ENCODE results near the gene HOXA6. TPM values are rescaled to one million over a fixed set of nuclear protein-coding genes. Genes with fewer than 3 reads are reported as not detected.

Gene HOXA6
- total RNA-seq = 5.6 TPM
- polyA plus RNA-seq (ENCODE audit: insufficient read depth in 1 of 8, insufficient read length in 8 of 8, low replicate concordance in 1 of 8) = 10 to 100 TPM in 1 of 8 donors, 1 to 10 TPM in 7; 4.2 to 10.5 (median 6.2) TPM
- long read RNA-seq, donor 1 = 0 reads
- long read RNA-seq, donor 2 = 0 reads
- long read RNA-seq, donor 3, partial matches to known transcripts = 0 of 3 reads
- long read RNA-seq, donor 3, other reads (novel, unspliced or antisense) = 0 of 3 reads
- long read RNA-seq, donor 4, partial matches to known transcripts = 0 of 1 reads
- long read RNA-seq, donor 4, other reads (novel, unspliced or antisense) = 0 of 1 reads
- long read RNA-seq, donor 5 = 0 reads
- long read RNA-seq, donor 6, partial matches to known transcripts = 0 of 2 reads
- long read RNA-seq, donor 6, other reads (novel, unspliced or antisense) = 0 of 2 reads
- long read RNA-seq, donor 7 = 0 reads
- long read RNA-seq, donor 8, partial matches to known transcripts = 0 of 3 reads
- long read RNA-seq, donor 8, other reads (novel, unspliced or antisense) = 0 of 3 reads
- long read RNA-seq, donor 9, partial matches to known transcripts = 0 of 1 reads
- long read RNA-seq, donor 9, other reads (novel, unspliced or antisense) = 0 of 1 reads
- long read RNA-seq, donor 10, partial matches to known transcripts = 0 of 1 reads
- long read RNA-seq, donor 10, other reads (novel, unspliced or antisense) = 0 of 1 reads
- long read RNA-seq, donor 11 = 0 reads

DNA sequence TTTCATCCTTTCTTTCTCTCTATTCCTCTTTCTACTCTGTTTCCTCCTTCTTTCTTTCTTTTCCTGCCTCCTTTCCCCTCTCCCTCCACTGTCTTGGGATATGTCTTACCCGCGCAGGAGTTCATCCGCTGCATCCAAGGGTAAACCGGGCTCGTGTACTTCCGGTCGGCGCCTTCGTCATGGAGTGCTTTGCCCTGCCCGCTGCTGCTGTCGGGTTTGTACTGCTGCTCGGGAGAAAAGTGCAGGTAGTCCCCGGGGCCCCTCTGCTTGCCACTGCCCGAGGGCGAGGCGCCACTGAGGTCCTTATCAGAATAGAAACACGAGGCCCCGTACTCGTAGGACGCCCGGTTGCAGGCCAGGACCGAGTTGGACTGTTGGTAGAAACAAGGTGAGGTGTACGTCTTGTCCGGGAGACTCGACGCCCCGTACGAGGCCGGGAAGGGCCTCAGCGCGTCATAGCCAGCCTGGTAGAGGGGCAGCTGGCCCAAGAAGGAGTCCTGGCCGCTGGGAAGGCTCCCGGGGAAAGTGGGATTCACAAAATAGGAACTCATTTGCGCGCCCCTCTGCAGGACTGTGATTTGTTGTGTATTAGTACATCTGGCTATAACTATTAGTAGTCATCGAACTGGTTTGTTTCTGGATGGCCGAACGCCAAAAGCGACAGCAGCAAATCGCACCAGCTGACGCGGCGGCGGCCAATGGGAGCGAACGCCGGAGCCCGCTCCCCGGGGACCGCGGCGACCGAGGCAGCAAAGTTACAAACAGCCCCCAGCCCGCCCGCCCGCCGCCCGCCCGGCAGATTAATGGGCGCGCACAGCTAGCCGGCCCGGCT lies at the start of gene HOXA6:
TSS of gene HOXA6 (minus strand) at position 576 of the 832 bp plus-strand sequence. CDS start at position 551, 25 bp downstream.
- Histone ChIP-seq H3K4me3 (ENCODE audit: low read length) (peak within 1 kb of the TSS; percentile 79), H3K4me1 (ENCODE audit: control insufficient read depth, insufficient read depth, low read length) (peaks cover 79% of the 10 kb centered on the region), H3K36me3 (ENCODE audit: control insufficient read depth, insufficient read depth, low read length) (peaks cover 28% of the 10 kb centered on the region), H3K9me3 (replicated peaks; ENCODE audit: control insufficient read depth, low read depth, low read length) (no peaks in the 10 kb centered on the region), H3K27ac (ENCODE audit: low read length) (peak within 1 kb of the TSS; percentile 94), H3K27me3 (ENCODE audit: control insufficient read depth, insufficient read depth, low read length) (peaks cover 52% of the 10 kb centered on the region)
- DNase-seq = peak; percentile 84
- 19% methylated on average over 63 of the region's 63 CpGs for WGBS (ENCODE audit: insufficient coverage)

DNA sequence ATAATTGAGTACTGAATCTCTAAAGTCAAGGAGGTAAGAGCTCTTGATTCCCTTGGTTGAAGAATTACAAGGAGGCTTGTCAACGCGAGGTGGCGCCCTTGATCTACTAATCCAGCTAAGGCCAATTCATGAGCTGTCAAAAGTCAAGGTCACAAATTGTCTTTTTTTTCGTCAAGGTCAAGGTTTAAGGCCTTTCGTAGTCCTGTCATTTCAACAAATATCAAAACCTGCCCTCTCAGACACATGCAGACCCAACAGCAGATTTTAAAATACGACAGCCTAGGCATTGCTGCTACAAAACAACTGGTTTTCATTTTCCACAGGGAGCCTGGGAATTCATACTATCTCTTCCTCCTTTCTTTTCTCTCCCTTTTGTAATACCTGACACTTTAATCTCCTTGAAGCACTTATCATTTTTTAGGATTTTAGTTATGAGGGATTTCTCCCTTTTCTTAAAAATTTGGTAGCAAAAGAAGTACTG lies 48.8 kb upstream of the HOXA6 start:
- Histone ChIP-seq H3K27me3 (ENCODE audit: control insufficient read depth, insufficient read depth, low read length) (peaks cover 71% of the 10 kb centered on the region), H3K4me3 (ENCODE audit: low read length) (no peak overlapping the region), H3K9me3 (replicated peaks; ENCODE audit: control insufficient read depth, low read depth, low read length) (no peaks in the 10 kb centered on the region), H3K27ac (ENCODE audit: low read length) (no peak overlapping the region), H3K4me1 (ENCODE audit: control insufficient read depth, insufficient read depth, low read length) (peaks cover 36% of the 10 kb centered on the region), H3K36me3 (ENCODE audit: control insufficient read depth, insufficient read depth, low read length) (no peaks in the 10 kb centered on the region)
- 2% methylated on average over 6 of the region's 6 CpGs for WGBS (ENCODE audit: insufficient coverage)
- DNase-seq = peak; percentile 87

- Histone ChIP-seq H3K9me3 (replicated peaks; ENCODE audit: control insufficient read depth, low read depth, low read length) (no peaks in the 10 kb centered on the region), H3K27me3 (ENCODE audit: control insufficient read depth, insufficient read depth, low read length) (peaks cover 72% of the 10 kb centered on the region), H3K36me3 (ENCODE audit: control insufficient read depth, insufficient read depth, low read length) (no peaks in the 10 kb centered on the region), H3K27ac (ENCODE audit: low read length) (no peak overlapping the region), H3K4me1 (ENCODE audit: control insufficient read depth, insufficient read depth, low read length) (peaks cover 39% of the 10 kb centered on the region), H3K4me3 (ENCODE audit: low read length) (no peak overlapping the region)
- no peak for DNase-seq
- no CpG with 5 or more reads among the region's 9 CpGs for WGBS (ENCODE audit: insufficient coverage)
These were observed 47.3 kb upstream of the HOXA6 start for GRCh38 chr7:27194686-27195379.

DNA sequence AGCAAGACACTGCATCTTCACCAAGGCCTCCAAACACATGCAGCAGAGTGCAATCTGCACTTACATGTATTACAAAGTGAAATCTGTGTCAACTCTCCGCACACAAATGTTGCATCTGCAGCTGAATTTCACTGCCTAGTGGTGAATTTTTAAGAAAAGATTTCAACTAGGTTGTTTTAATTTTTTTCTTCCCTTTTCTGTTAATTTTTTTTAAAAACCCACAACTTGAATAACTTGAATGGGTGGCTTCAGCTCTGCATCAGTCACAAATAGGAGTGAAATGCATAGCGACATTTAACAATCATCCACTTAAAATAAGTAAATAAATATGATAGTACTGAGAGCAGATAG lies 46.4 kb upstream of the HOXA6 start:
- no peaks in the 10 kb centered on the region for H3K36me3 ChIP-seq (ENCODE audit: control insufficient read depth, insufficient read depth, low read length)
- H3K9me3 ChIP-seq (replicated peaks; ENCODE audit: control insufficient read depth, low read depth, low read length) = no peaks in the 10 kb centered on the region
- peak overlapping the region; percentile 87 for H3K27ac ChIP-seq (ENCODE audit: low read length)
- no peak for DNase-seq
- peaks cover 76% of the 10 kb centered on the region for H3K27me3 ChIP-seq (ENCODE audit: control insufficient read depth, insufficient read depth, low read length)
- no CpG with 5 or more reads among the region's 2 CpGs for WGBS (ENCODE audit: insufficient coverage)
- H3K4me1 ChIP-seq (ENCODE audit: control insufficient read depth, insufficient read depth, low read length) = peaks cover 45% of the 10 kb centered on the region
- no peak overlapping the region for H3K4me3 ChIP-seq (ENCODE audit: low read length)

GRCh38 chr7:27193335-27194001 lies 45.9 kb upstream of the HOXA6 start:
- no peaks in the 10 kb centered on the region for H3K9me3 ChIP-seq (replicated peaks; ENCODE audit: control insufficient read depth, low read depth, low read length)
- peak; percentile 21 for DNase-seq
- H3K27me3 ChIP-seq (ENCODE audit: control insufficient read depth, insufficient read depth, low read length) = peaks cover 76% of the 10 kb centered on the region
- 46% methylated on average over 20 of the region's 29 CpGs for WGBS (ENCODE audit: insufficient coverage)
- peak overlapping the region; percentile 87 for H3K27ac ChIP-seq (ENCODE audit: low read length)
- H3K4me3 ChIP-seq (ENCODE audit: low read length) = peak overlapping the region; percentile 39
- H3K4me1 ChIP-seq (ENCODE audit: control insufficient read depth, insufficient read depth, low read length) = peaks cover 45% of the 10 kb centered on the region
- no peaks in the 10 kb centered on the region for H3K36me3 ChIP-seq (ENCODE audit: control insufficient read depth, insufficient read depth, low read length)

DNA sequence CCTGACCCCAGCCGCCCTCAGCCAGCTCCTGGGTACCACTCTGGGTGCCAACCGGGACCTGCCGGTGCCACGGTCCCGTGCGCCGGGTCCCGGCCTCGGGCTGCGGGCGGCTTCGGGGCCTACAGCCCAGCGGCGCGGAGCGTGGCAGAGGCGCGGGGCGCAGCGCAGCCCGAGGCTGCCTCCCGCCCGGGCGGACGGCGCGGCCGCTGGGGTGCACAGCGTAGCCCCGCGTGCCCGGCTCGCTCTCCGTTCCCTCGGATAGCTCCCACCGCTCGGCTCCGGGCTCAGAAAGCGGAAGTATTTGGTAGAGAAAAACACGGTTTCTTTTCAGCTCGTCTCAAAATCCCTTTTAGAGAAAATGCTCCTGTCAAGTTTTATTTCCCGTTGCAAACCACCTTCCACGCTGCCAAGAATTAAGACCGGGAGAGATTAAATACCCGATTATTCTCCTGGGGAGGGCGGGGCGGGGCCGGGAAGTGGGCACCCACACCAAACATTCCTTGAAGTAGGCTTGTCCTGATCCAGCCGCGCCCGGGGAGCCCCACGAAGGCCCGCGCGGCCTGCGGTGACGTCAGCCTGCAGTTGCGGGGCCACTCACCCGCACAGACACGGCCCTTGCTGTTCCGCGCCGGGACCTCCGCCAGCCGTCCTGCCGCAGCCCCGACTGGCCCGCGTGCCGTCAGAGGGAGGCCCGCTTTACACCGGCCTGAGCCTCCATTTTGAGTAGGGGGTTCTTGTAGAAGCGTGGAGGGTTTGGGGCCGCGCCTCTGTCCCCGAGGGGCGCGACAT lies 45.2 kb upstream of the HOXA6 start:
- Histone ChIP-seq H3K36me3 (ENCODE audit: control insufficient read depth, insufficient read depth, low read length) (no peaks in the 10 kb centered on the region), H3K9me3 (replicated peaks; ENCODE audit: control insufficient read depth, low read depth, low read length) (no peaks in the 10 kb centered on the region), H3K4me3 (ENCODE audit: low read length) (peak overlapping the region; percentile 49), H3K4me1 (ENCODE audit: control insufficient read depth, insufficient read depth, low read length) (peaks cover 52% of the 10 kb centered on the region), H3K27ac (ENCODE audit: low read length) (peak overlapping the region; percentile 92), H3K27me3 (ENCODE audit: control insufficient read depth, insufficient read depth, low read length) (peaks cover 76% of the 10 kb centered on the region)
- WGBS (ENCODE audit: insufficient coverage) = 7% methylated on average over 57 of the region's 78 CpGs
- DNase-seq = peak; percentile 56

DNA sequence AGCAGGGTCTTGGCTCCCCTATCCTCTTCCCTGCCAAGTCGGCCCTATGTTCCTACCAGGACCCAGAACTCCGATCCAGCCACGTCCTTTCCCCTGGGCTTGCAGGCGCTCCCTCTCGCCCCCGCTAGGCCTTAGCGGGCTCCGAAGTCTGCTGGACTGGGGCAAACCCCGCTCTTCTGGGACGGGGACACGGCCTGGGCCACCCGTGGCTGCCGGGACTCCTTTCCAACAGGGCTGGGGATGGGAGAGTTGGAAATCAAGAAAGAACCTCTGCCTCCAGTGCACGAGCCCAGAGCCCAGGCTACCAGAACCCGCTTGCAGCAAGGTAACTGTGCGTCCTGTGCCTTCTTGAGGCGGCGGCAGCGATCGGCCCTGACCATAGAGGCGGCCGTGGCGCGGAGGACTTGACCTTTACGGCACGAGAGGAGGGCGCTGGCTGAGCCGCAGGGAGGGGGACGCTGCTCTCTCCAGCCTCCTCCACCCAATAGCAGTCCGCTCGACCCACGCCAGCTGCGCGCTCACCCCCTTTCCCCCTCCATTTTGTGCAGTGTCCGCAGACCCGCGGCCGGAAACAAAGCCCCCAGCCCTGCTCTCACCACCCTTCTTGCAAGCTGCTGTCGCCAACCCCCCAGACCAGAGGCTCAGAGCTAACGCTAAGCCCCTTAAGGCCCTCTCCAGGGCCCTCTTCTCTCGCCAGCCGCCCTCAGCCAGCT lies 44.4 kb upstream of the HOXA6 start:
- Histone ChIP-seq H3K36me3 (ENCODE audit: control insufficient read depth, insufficient read depth, low read length) (no peaks in the 10 kb centered on the region), H3K4me1 (ENCODE audit: control insufficient read depth, insufficient read depth, low read length) (peaks cover 56% of the 10 kb centered on the region), H3K27ac (ENCODE audit: low read length) (peak overlapping the region; percentile 92), H3K27me3 (ENCODE audit: control insufficient read depth, insufficient read depth, low read length) (peaks cover 78% of the 10 kb centered on the region), H3K9me3 (replicated peaks; ENCODE audit: control insufficient read depth, low read depth, low read length) (no peaks in the 10 kb centered on the region), H3K4me3 (ENCODE audit: low read length) (peak overlapping the region; percentile 49)
- peak; percentile 65 for DNase-seq
- WGBS (ENCODE audit: insufficient coverage) = 43% methylated on average over 40 of the region's 42 CpGs

DNA sequence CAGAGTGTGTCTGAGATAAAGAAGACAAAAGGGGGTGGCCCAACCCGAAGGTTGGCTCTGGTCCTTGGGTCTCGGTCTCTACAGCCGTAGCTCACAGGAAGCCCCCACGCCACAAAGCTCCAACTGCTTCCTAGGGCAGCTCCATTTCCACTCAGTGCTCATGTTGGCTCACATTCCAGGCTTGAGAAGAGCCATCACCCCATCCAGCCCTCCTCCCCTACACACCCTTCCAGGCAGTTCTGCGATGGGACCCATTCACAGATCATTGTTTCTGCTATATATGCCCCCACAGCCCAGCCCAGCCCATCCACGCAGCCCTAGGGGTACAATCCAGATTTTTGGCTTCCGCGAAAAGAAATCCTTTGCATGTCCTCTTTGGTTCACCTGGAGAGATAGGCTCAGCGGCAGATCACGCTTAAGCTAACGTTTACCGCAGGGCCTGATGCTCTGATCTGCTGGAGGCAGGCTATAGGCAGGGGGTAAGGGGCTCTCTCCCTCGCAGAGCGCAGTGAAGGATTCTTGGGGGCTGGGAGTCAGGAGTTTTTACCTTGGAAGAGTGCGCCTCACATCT lies 43.7 kb upstream of the HOXA6 start:
- Histone ChIP-seq H3K36me3 (ENCODE audit: control insufficient read depth, insufficient read depth, low read length) (no peaks in the 10 kb centered on the region), H3K4me3 (ENCODE audit: low read length) (peak overlapping the region; percentile 49), H3K9me3 (replicated peaks; ENCODE audit: control insufficient read depth, low read depth, low read length) (no peaks in the 10 kb centered on the region), H3K27ac (ENCODE audit: low read length) (peak overlapping the region; percentile 92), H3K27me3 (ENCODE audit: control insufficient read depth, insufficient read depth, low read length) (peaks cover 82% of the 10 kb centered on the region), H3K4me1 (ENCODE audit: control insufficient read depth, insufficient read depth, low read length) (peaks cover 57% of the 10 kb centered on the region)
- 81% methylated on average over 15 of the region's 15 CpGs for WGBS (ENCODE audit: insufficient coverage)
- peak; percentile 23 for DNase-seq
